Activated B cell treated with CpG ODN at 0.5 μM for 24 hours (primary cell): ENCODE measurements around the gene GRID2. TPM values are rescaled to one million over a fixed set of nuclear protein-coding genes. Genes with fewer than 3 reads are reported as not detected.

Source experiments
- ATAC-seq: fragments of 200-7000 bp; cut with Tn5 transposase; one replicate; pipeline ENCODE4 v1.10.0; 2021; ENCODE audit warnings: low read depth, mild to moderate bottlenecking, moderate library complexity
- CTCF ChIA-PET: fragments of 350-600 bp; sonication (Branson Sonifier 250); formaldehyde crosslinking; loops from one replicate; lab custom pipeline; 2021; ENCODE audit warnings: antibody characterized with exemption; lab: Charles Lee
- POLR2A ChIA-PET: fragments of 350-600 bp; sonication (Branson Sonifier 250); formaldehyde crosslinking; loops from one replicate; lab custom pipeline; 2021; ENCODE audit warnings: antibody characterized with exemption; lab: Charles Lee
- DNase-seq: peaks from one replicate; pipeline ENCODE4 v3.0.0; 2022
- H3K27ac Mint-ChIP-seq: one replicate; pipeline ENCODE4 v1.8.0; 2020; ENCODE audit warnings: mixed read lengths
- H3K27me3 Mint-ChIP-seq: one replicate; pipeline ENCODE4 v1.8.0; 2021; ENCODE audit warnings: mixed read lengths
- H3K36me3 Mint-ChIP-seq: one replicate; pipeline ENCODE4 v1.8.0; 2021; ENCODE audit warnings: low read depth, mixed read lengths
- H3K4me1 Mint-ChIP-seq: one replicate; pipeline ENCODE4 v1.8.0; 2021; ENCODE audit warnings: mixed read lengths
- H3K4me3 Mint-ChIP-seq: one replicate; pipeline ENCODE4 v1.8.0; 2020; ENCODE audit warnings: mild to moderate bottlenecking, mixed read lengths
- H3K9me3 Mint-ChIP-seq: one replicate; pipeline ENCODE4 v1.8.0; 2020; ENCODE audit warnings: mixed read lengths
- CTCF ChIP-seq: fragments of 200-600 bp; IDR thresholded peaks from one replicate; pipeline ENCODE4 v1.8.0; 2022; ENCODE audit warnings: antibody characterized with exemption, mild to moderate bottlenecking
- intact Hi-C: fragments of 100-400 bp; cut with micrococcal nuclease; formaldehyde crosslinking; loops from one replicate; pipeline ENCODE4 v1.15.1; 2024
- total RNA-seq: library from RNA; stranded (reverse); gene quantifications from 2 replicates; pipeline ENCODE4 v1.2.3, GENCODE V29; 2022

GRID2 gene
- total RNA-seq, 1 donor from 2014 or later = not detected

- no peaks in the 10 kb centered on the region for H3K27me3 Mint-ChIP-seq
- intact Hi-C loops = no loop called here
- H3K4me3 Mint-ChIP-seq = no peak overlapping the region
- ChIA-PET CTCF (no interaction called here), POLR2A (no interaction called here)
- no peak for DNase-seq
- H3K4me1 Mint-ChIP-seq = no peaks in the 10 kb centered on the region
- H3K36me3 Mint-ChIP-seq = no peaks in the 10 kb centered on the region
- no peaks in the 10 kb centered on the region for H3K9me3 Mint-ChIP-seq
- no peak for TF ChIP-seq CTCF
- no peak for ATAC-seq
- H3K27ac Mint-ChIP-seq = no peak overlapping the region
Measured at GRCh38 chr4:93770201-93770600, 1466.4 kb downstream of the GRID2 start.

- no peak overlapping the region for H3K27ac Mint-ChIP-seq
Measured at GRCh38 chr4:93771640-93772411, 1468.1 kb downstream of the GRID2 start.

GRCh38 chr4:93772858-93773257 lies 1469.1 kb downstream of the GRID2 start:
- Mint-ChIP-seq H3K27ac (no peak overlapping the region), H3K27me3 (no peaks in the 10 kb centered on the region), H3K4me3 (no peak overlapping the region), H3K4me1 (no peaks in the 10 kb centered on the region), H3K9me3 (no peaks in the 10 kb centered on the region), H3K36me3 (no peaks in the 10 kb centered on the region)
- intact Hi-C loops = no loop called here
- no peak for ATAC-seq
- ChIA-PET POLR2A (no interaction called here), CTCF (no interaction called here)
- no peak for TF ChIP-seq CTCF
- no peak for DNase-seq

More at GRCh38 chr4:93771640-93772411, 1468.1 kb downstream of the GRID2 start:
- TF ChIP-seq CTCF = no peak
- no peak overlapping the region for H3K4me3 Mint-ChIP-seq
- no peak for ATAC-seq
- POLR2A ChIA-PET = no interaction called here
- intact Hi-C loops = no loop called here
- no peaks in the 10 kb centered on the region for H3K36me3 Mint-ChIP-seq
- H3K9me3 Mint-ChIP-seq = no peaks in the 10 kb centered on the region
- H3K4me1 Mint-ChIP-seq = no peaks in the 10 kb centered on the region
- DNase-seq = no peak
- CTCF ChIA-PET = no interaction called here
- H3K27me3 Mint-ChIP-seq = no peaks in the 10 kb centered on the region

GRCh38 chr4:93775551-93775950 lies 1471.8 kb downstream of the GRID2 start:
- intact Hi-C loops = no loop called here
- ChIA-PET CTCF (no interaction called here), POLR2A (no interaction called here)
- H3K9me3 Mint-ChIP-seq = no peaks in the 10 kb centered on the region
- ATAC-seq (no peak), DNase-seq (no peak)
- no peaks in the 10 kb centered on the region for H3K4me1 Mint-ChIP-seq
- no peak overlapping the region for H3K4me3 Mint-ChIP-seq
- TF ChIP-seq CTCF = no peak
- no peaks in the 10 kb centered on the region for H3K27me3 Mint-ChIP-seq
- no peak overlapping the region for H3K27ac Mint-ChIP-seq
- H3K36me3 Mint-ChIP-seq = no peaks in the 10 kb centered on the region

GRCh38 chr4:93776386-93777080 lies 1472.8 kb downstream of the GRID2 start:
- intact Hi-C loops = no loop called here
- no peaks in the 10 kb centered on the region for H3K9me3 Mint-ChIP-seq
- no peaks in the 10 kb centered on the region for H3K27me3 Mint-ChIP-seq
- ChIA-PET POLR2A (no interaction called here), CTCF (no interaction called here)
- no peak overlapping the region for H3K4me3 Mint-ChIP-seq
- no peak overlapping the region for H3K27ac Mint-ChIP-seq
- no peaks in the 10 kb centered on the region for H3K36me3 Mint-ChIP-seq
- H3K4me1 Mint-ChIP-seq = no peaks in the 10 kb centered on the region
- ATAC-seq (no peak), DNase-seq (no peak)
- TF ChIP-seq CTCF = no peak
